IPS DF 6.9 (cell line): Measurements from ENCODE around the gene FBLL1.
"Not testable (repeated sequence)": the region's sequence is repeated elsewhere in the genome, so short reads cannot be mapped to it uniquely, and the experiment has no call there.

Experiments
- DNase-seq: peaks from one replicate; pipeline ENCODE4 v3.0.0-alpha.2; 2013; ENCODE audit warnings: low read depth, low spot score
- H3K27ac ChIP-seq: one replicate; pipeline ENCODE4 v1.5.1; 2013; ENCODE audit warnings: low read length, control low read depth
- H3K27me3 ChIP-seq: 2 replicates; pipeline ENCODE4 v1.6.1; 2013; ENCODE audit warnings: mild to moderate bottlenecking, low read length; ENCODE audit not compliant: control insufficient read depth, insufficient read depth
- H3K36me3 ChIP-seq: 2 replicates; pipeline ENCODE4 v1.6.1; 2013; ENCODE audit warnings: low read length; ENCODE audit not compliant: control insufficient read depth, insufficient read depth
- H3K4me1 ChIP-seq: 2 replicates; pipeline ENCODE4 v1.6.1; 2013; ENCODE audit warnings: low read length; ENCODE audit not compliant: control insufficient read depth, insufficient read depth
- H3K4me3 ChIP-seq: 2 replicates; pipeline ENCODE4 v1.5.1; 2013; ENCODE audit warnings: mild to moderate bottlenecking, low read length
- H3K9me3 ChIP-seq: 2 replicates; pipeline ENCODE4 v1.6.1; 2013; ENCODE audit warnings: low read length, inconsistent platforms; ENCODE audit not compliant: control insufficient read depth, insufficient read depth
- WGBS: extraction: QIAGEN DNeasy Blood & Tissue Kit; methylation state at CpG from one replicate; pipeline ENCODE4 v1.1.7; 2013; ENCODE audit warnings: mixed read lengths, missing lambda C conversion rate; ENCODE audit not compliant: insufficient read length, insufficient coverage; 5-methylcytosine and 5-hydroxymethylcytosine counted together

The FBLL1 gene

GRCh38 chr5:168525856-168526255 is 3.2 kb upstream of the FBLL1 start:
- WGBS = no CpG with 5 or more reads among the region's 2 CpGs

GRCh38 chr5:168527756-168528295 is 1.3 kb upstream of the FBLL1 start:
- Histone ChIP-seq H3K36me3 (no peaks in the 10 kb centered on the region), H3K9me3 (no peaks in the 10 kb centered on the region), H3K27ac (no peak overlapping the region), H3K4me1 (peaks cover 2% of the 10 kb centered on the region; the same call in 1 of the 2 replicates), H3K27me3 (peaks cover 4% of the 10 kb centered on the region; the same call in 1 of the 2 replicates), H3K4me3 (no peak overlapping the region)
- WGBS = no CpG with 5 or more reads among the region's 4 CpGs
- no peak for DNase-seq

More at GRCh38 chr5:168525856-168526255, 3.2 kb upstream of the FBLL1 start:
- Histone ChIP-seq H3K4me3 (no peak overlapping the region), H3K27me3 (peaks cover 4% of the 10 kb centered on the region; the same call in 1 of the 2 replicates), H3K9me3 (no peaks in the 10 kb centered on the region), H3K27ac (no peak overlapping the region), H3K36me3 (no peaks in the 10 kb centered on the region), H3K4me1 (peaks cover 2% of the 10 kb centered on the region; the same call in 1 of the 2 replicates)
- no peak for DNase-seq

- H3K27ac ChIP-seq = no peak overlapping the region
- DNase-seq = no peak
- peaks cover 4% of the 10 kb centered on the region; the same call in 1 of the 2 replicates for H3K27me3 ChIP-seq
- H3K4me3 ChIP-seq = peak overlapping the region; percentile 42; the same call in 1 of the 2 replicates
- no peaks in the 10 kb centered on the region for H3K9me3 ChIP-seq
- H3K4me1 ChIP-seq = peaks cover 2% of the 10 kb centered on the region; the same call in 1 of the 2 replicates
- no CpG with 5 or more reads among the region's 125 CpGs for WGBS
- H3K36me3 ChIP-seq = no peaks in the 10 kb centered on the region
These were observed 499 bp downstream of the FBLL1 start for GRCh38 chr5:168529374-168530234.

- no peak overlapping the region for H3K27ac ChIP-seq
- H3K9me3 ChIP-seq = no peaks in the 10 kb centered on the region
- WGBS = no CpG with 5 or more reads among the region's 4 CpGs
- H3K27me3 ChIP-seq = peaks cover 4% of the 10 kb centered on the region; the same call in 1 of the 2 replicates
- no peaks in the 10 kb centered on the region for H3K36me3 ChIP-seq
- DNase-seq = no peak
- H3K4me1 ChIP-seq = peaks cover 2% of the 10 kb centered on the region; the same call in 1 of the 2 replicates
- no peak overlapping the region for H3K4me3 ChIP-seq
These were observed 1.6 kb downstream of the FBLL1 start for GRCh38 chr5:168530621-168531150.

- DNase-seq = no peak
- Histone ChIP-seq H3K9me3 (no peaks in the 10 kb centered on the region), H3K27me3 (peaks cover 4% of the 10 kb centered on the region; the same call in 1 of the 2 replicates), H3K4me1 (peaks cover 2% of the 10 kb centered on the region; the same call in 1 of the 2 replicates), H3K4me3 (no peak overlapping the region), H3K36me3 (no peaks in the 10 kb centered on the region), H3K27ac (no peak overlapping the region)
- no CpG with 5 or more reads among the region's 5 CpGs for WGBS
These were observed 2.1 kb downstream of the FBLL1 start for GRCh38 chr5:168531191-168531590.

GRCh38 chr5:168531987-168532864 is 3.1 kb downstream of the FBLL1 start:
- no peak overlapping the region for H3K27ac ChIP-seq
- WGBS = no CpG with 5 or more reads among the region's 6 CpGs
- H3K9me3 ChIP-seq = no peaks in the 10 kb centered on the region
- H3K4me1 ChIP-seq = peaks cover 2% of the 10 kb centered on the region; the same call in 1 of the 2 replicates
- H3K27me3 ChIP-seq = peaks cover 4% of the 10 kb centered on the region; the same call in 1 of the 2 replicates
- no peaks in the 10 kb centered on the region for H3K36me3 ChIP-seq
- DNase-seq = no peak
- no peak overlapping the region for H3K4me3 ChIP-seq

- not testable (repeated sequence) for H3K9me3 ChIP-seq, H3K4me1 ChIP-seq, H3K27me3 ChIP-seq, H3K36me3 ChIP-seq, H3K4me3 ChIP-seq, DNase-seq, H3K27ac ChIP-seq
- WGBS = no CpG with 5 or more reads among the region's 7 CpGs
These were observed 5.2 kb downstream of the FBLL1 start for GRCh38 chr5:168534351-168534750.

- no CpG with 5 or more reads among the region's 2 CpGs for WGBS
These were observed 8.1 kb downstream of the FBLL1 start for GRCh38 chr5:168537176-168537575.

GRCh38 chr5:168549554-168549953 is 20.4 kb downstream of the FBLL1 start:
- Histone ChIP-seq H3K9me3 (no peaks in the 10 kb centered on the region), H3K4me1 (no peaks in the 10 kb centered on the region), H3K27me3 (no peaks in the 10 kb centered on the region), H3K27ac (no peak overlapping the region), H3K36me3 (peaks cover 8% of the 10 kb centered on the region; the same call in 1 of the 2 replicates), H3K4me3 (no peak overlapping the region)
- no CpG with 5 or more reads among the region's 7 CpGs for WGBS
- DNase-seq = no peak

More at GRCh38 chr5:168537176-168537575, 8.1 kb downstream of the FBLL1 start:
- Histone ChIP-seq H3K4me3 (no peak overlapping the region), H3K4me1 (no peaks in the 10 kb centered on the region), H3K27ac (no peak overlapping the region), H3K27me3 (no peaks in the 10 kb centered on the region), H3K36me3 (no peaks in the 10 kb centered on the region), H3K9me3 (no peaks in the 10 kb centered on the region)
- DNase-seq = no peak

GRCh38 chr5:168550656-168551055 is 21.6 kb downstream of the FBLL1 start:
- Histone ChIP-seq H3K4me1 (no peaks in the 10 kb centered on the region), H3K9me3 (no peaks in the 10 kb centered on the region), H3K4me3 (no peak overlapping the region), H3K27ac (no peak overlapping the region), H3K36me3 (peaks cover 8% of the 10 kb centered on the region; the same call in 1 of the 2 replicates), H3K27me3 (no peaks in the 10 kb centered on the region)
- DNase-seq = no peak
